Activated CD4-positive, alpha-beta T cell treated with anti-CD3 and anti-CD28 coated beads, Interleukin-2, amount 50 U/mL, for 16 hours (primary cell): ENCODE measurements around the gene PARP4.
"Not testable (repeated sequence)": the region's sequence is repeated elsewhere in the genome, so short reads cannot be mapped to it uniquely, and the experiment has no call there.

Experiments used
- DNase-seq: peaks from one replicate; pipeline ENCODE4 v3.0.0-alpha.2; 2020

Gene PARP4

GRCh38 chr13:24505256-24505655 lies 7.3 kb downstream of the PARP4 start:
- DNase-seq, result no peak

GRCh38 chr13:24503379-24503696 lies 9.2 kb downstream of the PARP4 start:
- DNase-seq, result no peak

DNA sequence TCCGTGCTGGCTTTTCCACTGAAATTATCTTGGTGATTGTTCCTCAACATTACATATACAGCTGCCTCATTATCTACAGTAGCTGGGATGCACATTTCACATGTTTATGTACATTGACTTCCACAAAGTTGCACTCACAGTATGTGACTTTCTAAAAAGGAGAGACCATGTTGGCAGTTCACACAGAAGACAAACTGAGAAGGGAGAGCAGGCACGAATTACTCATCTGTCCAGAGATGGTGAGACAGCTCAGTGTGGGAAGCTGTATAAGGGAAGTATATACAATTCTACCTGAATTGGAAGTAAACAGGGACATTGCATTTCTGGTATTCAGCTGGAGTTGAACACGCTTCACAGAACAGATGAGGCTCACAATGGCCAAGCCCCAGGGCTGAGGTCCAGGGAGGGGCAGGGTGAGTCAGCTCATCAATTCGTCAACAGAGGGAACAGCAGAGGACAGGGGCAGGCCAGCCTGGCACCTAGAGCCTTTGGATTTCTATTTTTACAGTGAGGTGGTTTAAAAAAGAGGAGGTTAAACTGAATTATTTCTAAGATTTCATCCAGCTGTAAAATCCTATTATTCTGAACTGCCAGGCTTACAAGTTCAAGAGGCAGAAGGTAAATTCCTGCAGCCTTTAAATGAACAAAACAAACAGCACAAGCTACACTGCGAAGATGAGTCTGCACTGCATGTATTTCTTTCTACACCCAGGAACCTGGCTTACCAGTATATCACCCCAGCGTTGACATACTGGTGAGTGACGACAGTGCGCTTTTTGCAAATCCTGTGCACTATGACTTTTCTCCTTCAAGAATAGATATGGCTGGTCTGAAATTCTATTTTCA lies 9.8 kb downstream of the PARP4 start:
- DNase-seq, result peak; percentile 23

DNA sequence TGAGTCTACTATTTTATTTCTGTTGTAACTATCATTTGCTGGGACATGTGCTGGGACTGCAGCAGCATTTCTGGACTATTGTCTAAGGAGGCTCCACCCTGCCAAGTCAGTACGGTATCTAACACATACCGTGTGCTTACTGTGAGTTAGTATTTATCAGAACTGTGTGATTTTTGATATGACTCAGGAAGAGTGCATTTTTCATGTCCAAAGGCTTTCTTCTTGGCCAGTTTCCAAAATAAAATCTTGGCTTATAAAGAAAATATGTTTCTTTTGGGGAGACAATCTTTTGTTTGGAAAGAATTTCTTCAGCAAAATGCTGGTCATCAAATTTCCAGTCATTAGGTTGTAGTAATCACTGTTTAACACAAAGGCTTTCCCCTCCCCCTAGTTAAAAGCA lies 11.6 kb downstream of the PARP4 start:
- DNase-seq, result peak; percentile 47

GRCh38 chr13:24497742-24498141 lies 14.8 kb downstream of the PARP4 start:
- no peak for DNase-seq

DNA sequence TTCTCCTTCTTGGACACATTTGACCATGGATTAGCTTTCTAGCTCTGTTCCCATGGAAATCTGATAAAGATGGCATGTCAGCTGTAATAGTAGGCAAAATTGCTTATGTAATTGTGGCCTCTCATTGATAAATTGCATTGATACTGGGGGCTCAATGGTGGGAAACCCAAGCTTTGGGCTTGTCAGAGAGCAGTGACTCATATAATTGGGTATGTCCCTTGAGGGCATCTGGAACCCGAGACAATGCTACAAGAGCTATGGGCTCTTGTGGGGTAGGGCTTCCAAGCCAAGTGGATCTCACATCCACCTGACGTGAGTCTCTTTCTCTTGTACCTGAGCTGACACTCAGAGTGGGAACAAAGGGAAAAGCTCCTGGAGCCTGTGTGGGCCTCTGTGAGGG lies 16.3 kb downstream of the PARP4 start:
- DNase-seq, result not testable (repeated sequence)

DNA sequence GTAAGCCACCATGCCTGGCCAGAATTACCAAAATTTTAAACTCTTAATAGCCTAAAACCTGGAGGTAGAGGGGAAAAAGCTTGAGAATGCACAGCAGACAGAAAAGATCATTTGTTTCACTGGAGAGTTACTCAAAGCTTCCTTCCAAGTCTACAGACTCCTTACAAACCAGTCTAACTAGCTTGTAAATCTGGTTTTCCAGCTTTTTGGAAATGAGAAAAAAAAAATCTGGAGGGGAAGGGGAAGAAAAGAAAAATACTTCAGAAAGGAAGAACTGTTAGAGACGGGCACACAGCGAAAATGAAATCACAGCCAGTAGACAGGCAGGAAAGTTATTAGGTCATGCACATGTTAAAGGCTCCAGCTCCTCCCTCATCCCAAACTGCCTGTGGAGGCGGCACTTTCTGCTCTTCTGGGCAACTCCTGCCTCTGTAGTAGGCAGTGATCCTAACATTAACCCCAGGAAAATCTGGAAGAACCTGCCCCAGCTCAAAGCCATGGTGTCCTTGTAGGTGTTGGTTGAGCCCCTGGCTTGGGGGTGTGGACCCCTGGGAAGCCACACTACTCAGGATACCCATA lies 17.3 kb downstream of the PARP4 start:
- DNase-seq, result no peak

DNA sequence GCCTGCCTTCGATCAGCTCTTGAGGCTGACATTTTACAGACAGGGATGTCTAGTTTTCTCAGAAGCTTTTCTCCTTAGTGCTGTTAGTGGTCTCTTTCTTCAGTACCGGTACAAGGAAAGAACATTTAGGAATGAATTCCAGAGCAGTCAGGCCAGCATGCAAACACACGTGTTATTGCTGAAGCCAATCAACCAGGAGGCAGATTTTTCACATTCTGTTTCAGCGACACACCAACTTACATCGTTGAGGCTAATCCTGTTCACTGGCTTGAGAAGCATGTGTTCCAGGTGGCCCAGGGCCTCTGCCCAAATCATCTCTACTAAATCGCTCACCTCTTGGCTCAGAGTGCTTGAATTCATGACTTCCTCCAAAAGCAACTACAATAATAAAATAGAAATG lies 19.2 kb downstream of the PARP4 start:
- no peak for DNase-seq

DNA sequence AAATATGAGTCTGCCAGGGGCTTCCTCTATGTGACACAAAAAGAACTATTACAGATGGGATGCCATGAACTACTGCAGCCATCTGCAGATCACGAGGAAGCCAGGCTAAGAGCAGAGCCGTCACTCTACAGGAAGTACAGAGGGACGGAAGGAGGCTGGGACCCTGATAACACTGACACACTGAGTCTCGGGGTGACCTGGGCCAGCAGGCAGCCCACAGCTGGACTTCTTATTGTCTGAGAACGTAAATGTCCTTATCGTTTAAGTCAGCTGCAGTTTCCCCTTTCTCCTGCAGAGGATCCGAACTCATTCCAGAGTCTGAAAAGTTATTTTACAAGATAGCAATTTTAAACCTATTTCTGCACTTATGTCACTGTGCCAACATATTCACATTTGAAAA lies 20.7 kb downstream of the PARP4 start:
- DNase-seq, result no peak

DNA sequence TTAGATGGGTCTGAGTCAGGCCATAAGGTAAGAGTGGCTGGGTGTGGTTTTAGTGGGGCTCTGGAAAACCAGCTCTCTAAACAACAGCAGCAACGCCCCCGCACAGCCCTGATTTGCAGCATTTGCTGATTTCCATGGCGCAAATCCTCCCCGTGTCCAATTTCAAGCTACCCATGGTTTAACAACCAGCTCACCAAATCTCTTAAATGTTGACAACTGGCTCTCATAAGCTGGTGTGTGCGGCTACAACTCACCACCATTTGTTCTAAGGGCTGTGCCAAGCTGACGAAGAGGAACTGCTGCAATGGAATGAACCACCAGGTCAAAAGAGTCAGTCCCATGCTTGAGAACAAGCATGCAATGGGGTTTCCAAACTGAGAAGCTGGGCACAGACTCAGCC lies 22.9 kb downstream of the PARP4 start:
- no peak for DNase-seq

GRCh38 chr13:24488092-24488491 lies 24.5 kb downstream of the PARP4 start:
- DNase-seq, result not testable (repeated sequence)

DNA sequence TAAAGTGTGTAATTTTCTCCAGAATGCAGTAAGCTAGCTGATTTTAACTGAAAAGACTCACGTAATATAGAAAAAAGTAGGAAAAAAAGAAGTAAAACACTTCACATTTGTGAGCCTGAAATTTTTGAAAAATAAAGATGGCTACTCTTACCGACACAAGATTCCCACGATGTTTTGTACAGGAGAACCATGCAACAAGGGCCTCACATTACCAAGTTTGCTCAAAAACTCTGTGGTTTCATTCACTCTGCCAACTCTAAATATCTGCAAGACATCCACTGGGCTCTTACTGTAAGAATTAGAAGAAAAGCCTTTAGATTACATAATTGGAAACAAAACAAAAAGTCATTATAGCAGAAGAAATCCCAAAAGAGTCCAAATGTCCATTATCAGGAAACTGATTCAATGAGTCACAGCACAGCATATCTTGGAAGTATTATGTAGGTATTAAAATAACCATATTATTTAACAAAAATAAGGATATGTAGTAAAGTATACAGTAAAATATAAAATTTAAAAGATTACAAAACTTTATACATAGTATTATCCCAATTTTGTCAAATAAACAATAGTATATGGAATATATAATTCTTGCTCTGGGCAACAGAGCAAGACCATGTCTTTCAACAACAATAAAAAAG lies 26.4 kb downstream of the PARP4 start:
- DNase-seq, result not testable (repeated sequence)

DNA sequence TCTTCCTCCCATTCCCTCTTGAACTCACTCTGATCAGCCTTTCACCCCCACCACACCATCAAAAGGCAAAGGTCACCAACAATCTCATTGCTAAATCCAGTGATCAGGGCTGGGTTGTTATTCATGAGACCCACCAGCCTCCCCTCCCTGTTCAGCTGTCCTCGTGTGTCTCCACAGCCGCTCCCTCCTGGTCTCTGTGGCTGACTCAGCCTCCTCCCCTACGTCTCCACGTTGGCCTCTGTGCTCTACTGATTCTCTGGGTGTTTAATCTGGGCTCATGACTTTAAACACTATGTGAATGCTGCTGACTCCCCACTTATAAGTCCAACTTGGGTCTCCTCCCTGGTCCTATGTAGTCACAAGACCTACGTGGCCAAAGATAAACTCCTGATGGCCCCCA lies 38.9 kb downstream of the PARP4 start:
- no peak for DNase-seq

- DNase-seq, result not testable (repeated sequence)
These were observed 40.4 kb downstream of the PARP4 start for GRCh38 chr13:24472129-24472528.

DNA sequence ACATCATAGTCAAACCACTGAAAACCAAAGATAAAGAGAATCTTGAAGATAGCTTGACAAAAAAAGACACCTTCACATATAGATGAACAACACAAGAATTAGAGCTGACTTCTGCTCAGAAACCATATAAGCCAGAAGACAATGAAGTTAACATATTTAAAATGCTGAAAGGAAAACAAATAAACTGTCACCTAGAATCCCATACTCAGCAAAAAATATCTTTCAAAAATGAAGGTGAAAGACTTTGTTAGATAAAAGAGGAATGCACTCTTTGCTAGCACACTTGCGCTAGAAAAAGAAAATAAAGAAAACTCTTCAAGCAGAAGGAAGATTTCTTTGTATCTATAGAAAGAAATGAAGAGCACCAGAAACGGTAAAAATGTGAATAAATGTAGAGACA lies 49.5 kb downstream of the PARP4 start:
- no peak for DNase-seq

- no peak for DNase-seq
These were observed 52.3 kb downstream of the PARP4 start for GRCh38 chr13:24460256-24460655.

GRCh38 chr13:24459726-24460125 lies 52.9 kb downstream of the PARP4 start:
- DNase-seq, result no peak

DNA sequence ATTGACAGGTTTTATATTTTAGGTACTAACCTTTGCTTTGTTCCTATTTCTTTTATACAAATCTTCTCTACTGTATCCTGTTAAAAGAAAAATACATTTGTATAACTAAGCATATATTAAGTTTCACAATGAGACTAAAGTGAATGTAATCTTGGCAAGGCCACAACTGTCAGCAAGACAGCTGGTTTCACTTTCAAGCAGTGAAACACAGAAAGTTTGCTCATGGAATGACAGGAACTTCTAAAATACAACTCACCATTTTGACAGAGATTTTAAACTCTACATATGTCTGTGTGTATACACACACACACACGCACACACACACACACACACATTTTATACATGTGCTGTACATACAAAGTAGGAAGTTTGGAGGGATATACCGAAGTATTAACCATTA lies 53.3 kb downstream of the PARP4 start:
- DNase-seq, result peak; percentile 75

- no peak for DNase-seq
These were observed 53.8 kb downstream of the PARP4 start for GRCh38 chr13:24458736-24459135.

- no peak for DNase-seq
These were observed 56.2 kb downstream of the PARP4 start for GRCh38 chr13:24456396-24456795.

- DNase-seq, result no peak
These were observed 58.5 kb downstream of the PARP4 start for GRCh38 chr13:24454056-24454455.

DNA sequence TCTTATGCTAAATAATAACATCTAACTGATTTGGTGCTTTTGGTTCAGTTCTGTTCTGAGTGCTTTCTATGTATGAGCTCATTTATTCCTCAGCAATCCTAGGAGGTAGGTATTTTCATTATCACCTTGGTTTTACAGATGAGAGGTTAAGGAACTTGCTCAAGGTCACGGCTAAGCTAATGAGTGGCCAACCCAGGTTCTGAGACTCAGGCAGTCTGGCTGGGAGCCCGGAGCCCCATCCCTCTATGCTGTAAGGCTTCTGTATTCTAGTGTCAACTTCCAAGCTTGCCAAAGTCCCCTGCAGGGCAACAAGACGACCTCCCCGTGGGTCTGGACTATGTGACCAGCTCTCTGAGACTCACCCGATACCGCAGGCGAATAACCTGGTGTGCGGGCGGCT lies 60.5 kb downstream of the PARP4 start:
- DNase-seq, result no peak

DNA sequence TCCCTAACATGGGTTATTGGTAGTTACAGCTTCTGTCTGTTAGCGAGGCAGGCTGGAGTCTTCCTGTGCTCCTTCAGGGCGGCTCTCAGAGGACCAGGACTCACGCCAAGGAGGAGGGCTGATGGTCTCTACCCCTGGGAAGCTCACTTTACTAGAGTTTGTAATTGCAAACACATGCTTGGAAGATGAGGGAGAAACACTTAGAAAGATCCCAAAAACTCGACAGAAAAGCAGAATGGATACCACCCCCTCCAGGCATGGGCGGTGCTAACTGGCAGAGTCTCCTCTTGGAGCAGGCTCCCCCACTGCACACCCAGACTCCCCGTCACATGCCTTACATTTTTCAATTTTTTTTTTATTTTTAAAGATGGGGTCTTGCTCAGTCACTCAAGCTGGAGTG lies 62.0 kb downstream of the PARP4 start:
- no peak for DNase-seq

DNA sequence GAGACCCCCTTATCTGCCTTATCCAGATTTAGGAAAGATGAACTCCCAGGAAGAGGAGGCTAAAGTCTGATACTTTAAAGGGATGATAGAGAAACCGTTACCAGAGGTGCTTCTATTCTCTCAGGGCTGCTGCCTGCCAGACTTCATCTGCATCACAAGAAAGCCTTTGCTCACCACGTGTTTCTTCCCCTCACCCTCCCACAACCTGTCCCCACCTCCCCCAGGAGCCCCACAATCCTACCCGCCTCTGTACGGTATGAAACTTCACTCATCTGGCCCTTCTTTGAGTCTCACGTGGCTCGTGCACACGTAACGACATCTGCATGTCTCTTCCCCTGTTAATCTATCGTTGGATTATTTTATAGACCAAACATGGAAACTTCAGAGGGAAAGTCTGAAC lies 67.7 kb downstream of the PARP4 start:
- DNase-seq, result not testable (repeated sequence)
